Endothelial cell (in vitro differentiated cells): Measurements from ENCODE around the gene METTL16. TPM values are rescaled to one million over a fixed set of nuclear protein-coding genes. Genes with fewer than 3 reads are reported as not detected.
A peak's percentile ranks its signal among the peaks of the same experiment; 100 is the strongest.

Source experiments
- DNase-seq: peaks from one replicate; pipeline ENCODE4 v3.0.0; 2021; ENCODE audit warnings: low spot score
- H3K27ac Mint-ChIP-seq: one replicate; pipeline ENCODE4 v1.8.0; 2021; ENCODE audit warnings: mixed read lengths, inconsistent platforms; ENCODE audit not compliant: unreplicated experiment
- H3K27me3 Mint-ChIP-seq: one replicate; pipeline ENCODE4 v1.8.0; 2021; ENCODE audit warnings: mild to moderate bottlenecking, moderate library complexity, mixed read lengths, inconsistent platforms; ENCODE audit not compliant: unreplicated experiment
- H3K36me3 Mint-ChIP-seq: one replicate; pipeline ENCODE4 v1.8.0; 2021; ENCODE audit warnings: mild to moderate bottlenecking, low read depth, mixed read lengths, inconsistent platforms; ENCODE audit not compliant: unreplicated experiment
- H3K4me1 Mint-ChIP-seq: one replicate; pipeline ENCODE4 v1.8.0; 2021; ENCODE audit warnings: mild to moderate bottlenecking, mixed read lengths, inconsistent platforms; ENCODE audit not compliant: unreplicated experiment
- H3K4me3 Mint-ChIP-seq: one replicate; pipeline ENCODE4 v1.8.0; 2021; ENCODE audit warnings: mild to moderate bottlenecking, mixed read lengths, inconsistent platforms; ENCODE audit not compliant: unreplicated experiment
- H3K9me3 Mint-ChIP-seq: one replicate; pipeline ENCODE4 v1.8.0; 2021; ENCODE audit warnings: mixed read lengths, inconsistent platforms; ENCODE audit not compliant: unreplicated experiment
- CTCF ChIP-seq: fragments of 200-600 bp; sonication (generic); IDR thresholded peaks from one replicate; pipeline ENCODE4 v1.5.0; 2021; ENCODE audit warnings: antibody characterized with exemption; ENCODE audit not compliant: unreplicated experiment
- total RNA-seq: library from RNA; stranded (reverse); fragmentation: NEBNext Ultra II Directional; extraction: Animal tissue kit (Norgen Biotek cat#: 25700); gene quantifications from one replicate; pipeline ENCODE4 v1.2.1, GENCODE V29; 2021; ENCODE audit not compliant: unreplicated experiment

METTL16 gene
- total RNA-seq, 1 donor from 2014 or later, result 24.9 TPM

- Mint-ChIP-seq H3K27me3 (peaks cover 2% of the 10 kb centered on the region), H3K27ac (no peak overlapping the region), H3K4me3 (no peak overlapping the region), H3K4me1 (no peaks in the 10 kb centered on the region), H3K36me3 (peaks cover 6% of the 10 kb centered on the region), H3K9me3 (no peaks in the 10 kb centered on the region)
- no peak for DNase-seq
- no peak for TF ChIP-seq CTCF
Observed at GRCh38 chr17:2410951-2411350, 100.7 kb downstream of the METTL16 start.

GRCh38 chr17:2406903-2407790, 104.5 kb downstream of the METTL16 start:
- Mint-ChIP-seq H3K36me3 (no peaks in the 10 kb centered on the region), H3K27ac (no peak overlapping the region), H3K4me1 (no peaks in the 10 kb centered on the region), H3K27me3 (peaks cover 3% of the 10 kb centered on the region), H3K4me3 (no peak overlapping the region), H3K9me3 (no peaks in the 10 kb centered on the region)
- TF ChIP-seq CTCF, result no peak
- DNase-seq, result no peak

GRCh38 chr17:2406271-2406902, 105.3 kb downstream of the METTL16 start:
- H3K27me3 Mint-ChIP-seq, result peaks cover 7% of the 10 kb centered on the region
- no peaks in the 10 kb centered on the region for H3K36me3 Mint-ChIP-seq
- no peaks in the 10 kb centered on the region for H3K4me1 Mint-ChIP-seq
- no peaks in the 10 kb centered on the region for H3K9me3 Mint-ChIP-seq
- DNase-seq, result no peak
- TF ChIP-seq CTCF, result no peak
- H3K27ac Mint-ChIP-seq, result no peak overlapping the region
- no peak overlapping the region for H3K4me3 Mint-ChIP-seq

- peaks cover 7% of the 10 kb centered on the region for H3K27me3 Mint-ChIP-seq
- peak overlapping the region; percentile 36 for H3K27ac Mint-ChIP-seq
- H3K4me1 Mint-ChIP-seq, result no peaks in the 10 kb centered on the region
- H3K4me3 Mint-ChIP-seq, result no peak overlapping the region
- H3K9me3 Mint-ChIP-seq, result no peaks in the 10 kb centered on the region
- H3K36me3 Mint-ChIP-seq, result no peaks in the 10 kb centered on the region
- DNase-seq, result no peak
- TF ChIP-seq CTCF, result no peak
Observed at GRCh38 chr17:2405247-2405926, 106.3 kb downstream of the METTL16 start.

GRCh38 chr17:2403044-2403443, 108.6 kb downstream of the METTL16 start:
- peaks cover 7% of the 10 kb centered on the region for H3K4me1 Mint-ChIP-seq
- H3K27ac Mint-ChIP-seq, result no peak overlapping the region
- no peak for DNase-seq
- H3K9me3 Mint-ChIP-seq, result no peaks in the 10 kb centered on the region
- no peak overlapping the region for H3K4me3 Mint-ChIP-seq
- TF ChIP-seq CTCF, result no peak
- H3K36me3 Mint-ChIP-seq, result no peaks in the 10 kb centered on the region
- peaks cover 16% of the 10 kb centered on the region for H3K27me3 Mint-ChIP-seq
